Motor neuron (in vitro differentiated cells): ENCODE measurements around the gene NTN1. TPM values are rescaled to one million over a fixed set of nuclear protein-coding genes. Genes with fewer than 3 reads are reported as not detected.
A peak's percentile ranks its signal among the peaks of the same experiment; 100 is the strongest.
"Not testable (repeated sequence)": the region's sequence is repeated elsewhere in the genome, so short reads cannot be mapped to it uniquely, and the experiment has no call there.

ENCODE experiments used
- ATAC-seq, 8 experiments: fragments of 200-7000 bp; cut with Tn5 transposase; replicated peaks in 6 of 8; 2 replicates each; pipeline ENCODE4 v1.8.0; 2021; ENCODE audit warnings: mild to moderate bottlenecking in 8 of 8, moderate library complexity in 8 of 8
- H3K27ac ChIP-seq, 2 donors: fragments of 250-450 bp; sonication (Bioruptor Pico); 2 replicates each; pipeline ENCODE4 v1.9.0; 2021; ENCODE audit warnings: antibody characterized with exemption in 2 of 2, mild to moderate bottlenecking in 2 of 2, moderate library complexity in 1 of 2
- H3K4me1 ChIP-seq, 2 donors: fragments of 250-450 bp; sonication (Bioruptor Pico); replicated peaks in 1 of 2; 2 replicates each; pipeline ENCODE4 v1.6.1; 2021; ENCODE audit warnings: antibody characterized with exemption in 2 of 2, mild to moderate bottlenecking in 2 of 2, moderate library complexity in 1 of 2
- H3K4me3 ChIP-seq, 5 donors: fragments of 250-450 bp; sonication (Bioruptor Pico); 2 replicates each; pipeline ENCODE4 v1.9.0; 2021; ENCODE audit warnings: antibody characterized with exemption in 5 of 5, mild to moderate bottlenecking in 5 of 5, moderate library complexity in 4 of 5
- WGBS, 10 experiments: fragments of 450-650 bp; shearing (Covaris generic); methylation state at CpG; one replicate each; pipeline ENCODE4 v1.0.0; 2022; 5-methylcytosine and 5-hydroxymethylcytosine counted together
- in situ Hi-C, 9 experiments: fragments of 400-800 bp; cut with MboI; loops; one replicate each; pipeline ENCODE4 v1.15.0; 2021; ENCODE audit warnings: low sequenced_read_pairs in 9 of 9, low pct_unique_long_range_greater_than_20kb in 2 of 9; ENCODE audit not compliant: unreplicated experiment in 9 of 9
- total RNA-seq, 8 experiments: library from RNA; unstranded; fragments of 300-600 nt; gene quantifications; 2 replicates each; pipeline versions ENCODE4 v1.2.3 to v1.2.4, GENCODE V29; 2022

Gene NTN1
- total RNA-seq, 8 experiments from 2014 or later: 8.0 to 491 (median 16.4) TPM

GRCh38 chr17:9079461-9080103, 58.3 kb downstream of the NTN1 start:
- in situ Hi-C loops: no loop called here
- Histone ChIP-seq H3K4me1 (peaks cover 0 to 4% of the 10 kb centered on the region in 2 donors), H3K27ac (no peak overlapping the region), H3K4me3 (no peak overlapping the region)
- WGBS, 10 experiments: 43 to 100% (median 90%) methylated on average over 1 to 2 of the region's 4 CpGs; no CpG with 5 or more reads in 6 of the 10 experiments
- ATAC-seq: no peak

- Histone ChIP-seq H3K4me1 (peaks cover 0 to 4% of the 10 kb centered on the region in 2 donors), H3K27ac (no peak overlapping the region), H3K4me3 (no peak overlapping the region)
- ATAC-seq: no peak
- in situ Hi-C loops: no loop called here
- WGBS, 10 experiments: 0 to 85% (median 66%) methylated on average over 1 to 6 of the region's 7 CpGs; no CpG with 5 or more reads in 2 of the 10 experiments
These were observed 59.1 kb downstream of the NTN1 start for GRCh38 chr17:9080296-9080914.

GRCh38 chr17:9080983-9081382, 59.7 kb downstream of the NTN1 start:
- ATAC-seq: no peak
- H3K4me1 ChIP-seq: peaks cover 0 to 4% of the 10 kb centered on the region in 2 donors
- no peak overlapping the region for H3K27ac ChIP-seq
- in situ Hi-C loops: no loop called here
- 0 to 100% (median 94%) methylated on average over 1 to 2 of the region's 3 CpGs; no CpG with 5 or more reads in 6 of the 10 experiments for WGBS, 10 experiments
- no peak overlapping the region for H3K4me3 ChIP-seq

GRCh38 chr17:9086577-9086976, 65.3 kb downstream of the NTN1 start:
- in situ Hi-C loops: no loop called here
- no peak for ATAC-seq
- H3K4me1 ChIP-seq: peaks cover 0 to 4% of the 10 kb centered on the region in 2 donors
- 41 to 100% (median 93%) methylated on average over 2 to 4 of the region's 4 CpGs; no CpG with 5 or more reads in 1 of the 10 experiments for WGBS, 10 experiments
- no peak overlapping the region for H3K27ac ChIP-seq
- H3K4me3 ChIP-seq: no peak overlapping the region

GRCh38 chr17:9087921-9088320, 66.6 kb downstream of the NTN1 start:
- H3K4me1 ChIP-seq: peaks cover 0 to 4% of the 10 kb centered on the region in 2 donors
- no peak overlapping the region for H3K27ac ChIP-seq
- in situ Hi-C loops: no loop called here
- 40 to 67% methylated on average over 1 of the region's 9 CpGs; no CpG with 5 or more reads in 8 of the 10 experiments for WGBS, 10 experiments
- no peak overlapping the region for H3K4me3 ChIP-seq
- ATAC-seq: no peak

GRCh38 chr17:9090641-9091096, 69.4 kb downstream of the NTN1 start:
- Histone ChIP-seq H3K4me3 (no peak overlapping the region), H3K27ac (no peak overlapping the region), H3K4me1 (no peaks in the 10 kb centered on the region)
- in situ Hi-C loops: no loop called here
- ATAC-seq: no peak
- 0 to 100% (median 73%) methylated on average over 1 to 7 of the region's 9 CpGs; no CpG with 5 or more reads in 4 of the 10 experiments for WGBS, 10 experiments

- in situ Hi-C loops: no loop called here
- H3K4me3 ChIP-seq: no peak overlapping the region
- no peak overlapping the region for H3K27ac ChIP-seq
- H3K4me1 ChIP-seq: no peaks in the 10 kb centered on the region
- ATAC-seq: peak in 3 of 8 experiments; percentile 49 to 82 (median 58)
- WGBS, 10 experiments: 0 to 60% (median 0%) methylated on average over 1 of the region's 1 CpG; no CpG with 5 or more reads in 7 of the 10 experiments
These were observed 72.9 kb downstream of the NTN1 start for GRCh38 chr17:9094193-9094592.

- WGBS, 10 experiments: 0 to 100% (median 67%) methylated on average over 1 to 2 of the region's 2 CpGs; no CpG with 5 or more reads in 1 of the 10 experiments
- H3K27ac ChIP-seq: no peak overlapping the region
- in situ Hi-C loops: no loop called here
- no peak overlapping the region for H3K4me3 ChIP-seq
- H3K4me1 ChIP-seq: no peaks in the 10 kb centered on the region
- ATAC-seq: peak in 3 of 8 experiments; percentile 27 to 29 (median 29)
These were observed 74.1 kb downstream of the NTN1 start for GRCh38 chr17:9095390-9095789.

GRCh38 chr17:9098242-9098825, 77.0 kb downstream of the NTN1 start:
- in situ Hi-C loops: no loop called here
- 0 to 100% (median 80%) methylated on average over 1 to 6 of the region's 6 CpGs; no CpG with 5 or more reads in 1 of the 10 experiments for WGBS, 10 experiments
- H3K4me3 ChIP-seq: no peak overlapping the region
- ATAC-seq: peak in 3 of 8 experiments; percentile 47 to 78 (median 56)
- H3K27ac ChIP-seq: no peak overlapping the region
- no peaks in the 10 kb centered on the region for H3K4me1 ChIP-seq

- ATAC-seq: no peak
- in situ Hi-C loops: no loop called here
- H3K4me1 ChIP-seq: peaks cover 6 to 14% of the 10 kb centered on the region in 2 donors
- H3K27ac ChIP-seq: no peak overlapping the region
- no peak overlapping the region for H3K4me3 ChIP-seq
- 0 to 80% (median 20%) methylated on average over 1 of the region's 1 CpG; no CpG with 5 or more reads in 7 of the 10 experiments for WGBS, 10 experiments
These were observed 80.0 kb downstream of the NTN1 start for GRCh38 chr17:9101356-9101755.

GRCh38 chr17:9103193-9103592, 81.9 kb downstream of the NTN1 start:
- H3K27ac ChIP-seq, in situ Hi-C loops, ATAC-seq, H3K4me3 ChIP-seq: not testable (repeated sequence)
- WGBS, 10 experiments: 51 to 100% (median 95%) methylated on average over 1 to 3 of the region's 3 CpGs; no CpG with 5 or more reads in 3 of the 10 experiments
- peaks cover 6 to 14% of the 10 kb centered on the region in 2 donors for H3K4me1 ChIP-seq

- WGBS, 10 experiments: 48 to 95% (median 86%) methylated on average over 1 to 7 of the region's 18 CpGs; no CpG with 5 or more reads in 2 of the 10 experiments
- Histone ChIP-seq H3K4me1 (peaks cover 6 to 14% of the 10 kb centered on the region in 2 donors), H3K27ac (no peak overlapping the region), H3K4me3 (no peak overlapping the region)
- in situ Hi-C loops: no loop called here
- ATAC-seq: peak in 5 of 8 experiments; percentile 2 to 19 (median 8)
These were observed 83.2 kb downstream of the NTN1 start for GRCh38 chr17:9104370-9105041.
